ENCODE results near the gene CDCA5. TPM values are rescaled to one million over a fixed set of nuclear protein-coding genes. Genes with fewer than 3 reads are reported as not detected.

CDCA5 gene
- total RNA-seq, 1 donor from 2014 or later: 7.6 TPM

GRCh38 chr11:65077451-65077850 is 6.4 kb downstream of the CDCA5 start:
- DNase-seq (ENCODE audit: low read depth in 2 of 2): no peak

GRCh38 chr11:65072631-65072966 is 11.2 kb downstream of the CDCA5 start:
- DNase-seq (ENCODE audit: low read depth in 2 of 2): no peak

GRCh38 chr11:65071907-65072630 is 11.8 kb downstream of the CDCA5 start:
- no peak for DNase-seq (ENCODE audit: low read depth in 2 of 2)

- peak in 1 of 2 donors; percentile 3 for DNase-seq (ENCODE audit: low read depth in 2 of 2)
Measured at GRCh38 chr11:65069217-65069616, 14.6 kb downstream of the CDCA5 start.

- no peak for DNase-seq (ENCODE audit: low read depth in 2 of 2)
Measured at GRCh38 chr11:65067446-65067845, 16.4 kb downstream of the CDCA5 start.

GRCh38 chr11:65066805-65067291 is 17.0 kb downstream of the CDCA5 start:
- no peak for DNase-seq (ENCODE audit: low read depth in 2 of 2)

GRCh38 chr11:65066315-65066714 is 17.5 kb downstream of the CDCA5 start:
- DNase-seq (ENCODE audit: low read depth in 2 of 2): no peak

GRCh38 chr11:65065851-65066250 is 18.0 kb downstream of the CDCA5 start:
- DNase-seq (ENCODE audit: low read depth in 2 of 2): no peak

GRCh38 chr11:65064847-65065240 is 19.0 kb downstream of the CDCA5 start:
- no peak for DNase-seq (ENCODE audit: low read depth in 2 of 2)

- no peak for DNase-seq (ENCODE audit: low read depth in 2 of 2)
Measured at GRCh38 chr11:65063532-65063931, 20.3 kb downstream of the CDCA5 start.

GRCh38 chr11:65060913-65061408 is 22.9 kb downstream of the CDCA5 start:
- DNase-seq (ENCODE audit: low read depth in 2 of 2): peak; percentile 4 to 51

GRCh38 chr11:65059959-65060824 is 23.6 kb downstream of the CDCA5 start:
- no peak for DNase-seq (ENCODE audit: low read depth in 2 of 2)

GRCh38 chr11:65059523-65059922 is 24.3 kb downstream of the CDCA5 start:
- DNase-seq (ENCODE audit: low read depth in 2 of 2): no peak

- DNase-seq (ENCODE audit: low read depth in 2 of 2): no peak
Measured at GRCh38 chr11:65058419-65059054, 25.3 kb downstream of the CDCA5 start, which contains the start of gene NAALADL1. NAALADL1 (minus strand) TSS chr11:65058553; CDS start chr11:65058521, 32 bp downstream.

- no peak for DNase-seq (ENCODE audit: low read depth in 2 of 2)
Measured at GRCh38 chr11:65058012-65058411, 25.8 kb downstream of the CDCA5 start.

GRCh38 chr11:65057526-65057925 is 26.3 kb downstream of the CDCA5 start:
- DNase-seq (ENCODE audit: low read depth in 2 of 2): no peak

- no peak for DNase-seq (ENCODE audit: low read depth in 2 of 2)
Measured at GRCh38 chr11:65056999-65057398, 26.8 kb downstream of the CDCA5 start.

- no peak for DNase-seq (ENCODE audit: low read depth in 2 of 2)
Measured at GRCh38 chr11:65055538-65055937, 28.3 kb downstream of the CDCA5 start.

- DNase-seq (ENCODE audit: low read depth in 2 of 2): no peak
Measured at GRCh38 chr11:65053827-65054508, 29.9 kb downstream of the CDCA5 start.

- no peak for DNase-seq (ENCODE audit: low read depth in 2 of 2)
Measured at GRCh38 chr11:65051398-65051858, 32.4 kb downstream of the CDCA5 start.
